Measurements from ENCODE around the gene CLMP. TPM values are rescaled to one million over a fixed set of nuclear protein-coding genes. Genes with fewer than 3 reads are reported as not detected.
A peak's percentile ranks its signal among the peaks of the same experiment; 100 is the strongest.
"Not testable (repeated sequence)": the region's sequence is repeated elsewhere in the genome, so short reads cannot be mapped to it uniquely, and the experiment has no call there.

CLMP gene
- polyA plus RNA-seq, 4 donors, result 27.6 to 49.2 (median 36.7) TPM

DNA sequence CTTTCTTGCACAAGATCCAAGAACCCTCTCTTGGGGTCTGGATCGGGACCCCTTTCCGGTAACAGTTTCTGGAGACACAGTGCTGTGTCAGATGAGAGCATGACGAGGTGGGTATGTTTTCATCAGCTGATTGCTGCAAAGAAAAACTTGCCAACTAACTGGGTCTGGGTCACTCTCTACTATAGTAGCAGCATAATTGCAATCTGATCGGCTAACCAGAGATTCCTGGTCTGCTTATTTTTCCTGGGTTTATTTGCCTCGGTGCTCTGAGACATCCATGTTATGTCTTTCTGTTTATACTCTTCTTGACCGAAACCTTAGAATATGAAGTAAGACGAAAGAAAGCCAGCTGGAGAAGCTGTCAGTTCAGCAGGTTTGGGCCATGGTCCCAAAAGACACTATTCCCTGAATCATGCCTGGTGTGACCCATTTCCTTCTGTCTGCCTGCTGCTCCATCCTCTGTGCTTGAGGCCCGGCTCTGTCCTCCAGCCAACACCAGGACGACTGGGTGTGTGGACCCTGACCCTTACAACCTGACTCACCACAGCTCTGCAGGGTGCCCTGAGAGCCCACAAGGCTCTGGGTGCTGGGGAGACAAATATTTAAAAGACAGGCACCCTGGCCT is 24.1 kb upstream of the CLMP start:
- DNase-seq (ENCODE audit: low read depth in 4 of 4, low spot score in 2 of 4), result no peak

DNA sequence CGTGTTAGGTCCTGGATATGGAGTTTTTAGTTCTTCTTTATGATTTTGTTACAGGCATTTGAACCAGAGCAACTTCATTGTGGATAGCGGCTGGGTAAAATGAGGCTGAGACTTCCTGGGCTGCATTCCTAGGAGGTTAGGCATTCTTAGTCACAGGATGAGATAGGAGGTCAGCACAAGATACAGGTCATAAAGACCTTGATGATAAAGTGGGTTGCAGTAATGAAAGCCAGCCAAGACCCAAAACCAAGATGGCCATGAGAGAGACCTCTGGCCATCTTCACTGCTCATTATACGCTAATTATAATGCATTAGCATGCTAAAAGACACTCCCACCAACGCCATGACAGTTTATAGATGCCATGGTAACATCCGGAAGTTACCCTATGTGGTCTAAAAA is 23.4 kb upstream of the CLMP start:
- no peak for DNase-seq (ENCODE audit: low read depth in 4 of 4, low spot score in 2 of 4)

DNA sequence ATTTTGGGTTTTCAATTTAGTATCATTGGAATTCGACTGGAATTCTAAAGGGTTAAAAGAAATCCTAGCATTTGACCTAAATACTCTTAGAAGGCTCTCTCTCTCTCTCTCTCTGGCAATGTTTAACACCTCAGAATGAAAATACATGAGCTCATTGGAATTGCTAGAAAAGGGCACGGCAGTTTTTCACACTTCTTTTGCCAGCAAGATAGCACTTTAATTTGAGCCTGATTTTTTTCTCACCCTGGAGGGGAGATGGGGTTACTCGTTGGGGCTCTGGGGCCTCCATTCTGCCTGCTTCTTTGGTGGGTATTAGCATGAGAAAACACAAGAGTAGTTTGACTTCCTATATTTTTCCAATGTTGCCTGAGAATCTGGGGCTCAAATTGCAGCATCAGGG is 22.8 kb upstream of the CLMP start:
- no peak for DNase-seq (ENCODE audit: low read depth in 4 of 4, low spot score in 2 of 4)

DNA sequence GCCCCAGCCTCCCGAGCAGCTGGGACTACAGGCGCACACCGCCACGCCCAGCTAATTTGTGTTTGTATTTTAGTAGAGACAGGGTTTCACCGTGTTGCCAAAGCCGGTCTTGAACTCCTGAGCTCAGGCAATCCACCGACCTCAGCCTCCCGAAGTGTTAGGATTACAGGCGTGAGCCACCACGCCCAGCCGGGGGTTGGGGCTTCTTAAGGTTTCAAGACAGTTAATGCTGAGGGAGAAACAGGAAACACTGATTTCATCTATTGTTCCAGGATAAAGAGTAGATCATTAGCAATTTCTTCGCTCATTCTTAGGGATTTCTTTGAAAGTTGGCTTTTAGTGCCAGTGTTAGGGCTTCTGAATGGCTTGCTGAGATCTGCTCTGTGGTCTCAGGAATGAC is 21.2 kb upstream of the CLMP start:
- no peak for DNase-seq (ENCODE audit: low read depth in 4 of 4, low spot score in 2 of 4)

DNA sequence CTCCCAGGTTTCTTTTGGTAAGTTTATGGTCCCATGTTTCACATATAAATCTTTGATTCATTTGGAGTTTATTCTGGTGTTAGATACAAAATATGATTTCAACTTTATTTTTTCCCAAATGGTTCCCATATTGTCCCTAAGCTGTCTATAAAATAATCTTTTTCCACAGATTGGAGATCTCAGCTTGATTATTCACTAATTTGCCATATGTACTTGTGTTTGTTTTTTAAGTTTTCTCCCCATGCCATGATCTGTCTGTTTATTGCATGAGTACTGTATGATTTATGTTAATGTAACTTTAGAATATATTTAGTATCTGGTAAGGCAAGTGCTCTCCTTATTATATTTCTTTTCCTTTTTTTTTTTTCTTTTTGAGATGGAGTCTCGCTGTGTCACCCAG is 19.9 kb upstream of the CLMP start:
- DNase-seq (ENCODE audit: low read depth in 4 of 4, low spot score in 2 of 4), result no peak

DNA sequence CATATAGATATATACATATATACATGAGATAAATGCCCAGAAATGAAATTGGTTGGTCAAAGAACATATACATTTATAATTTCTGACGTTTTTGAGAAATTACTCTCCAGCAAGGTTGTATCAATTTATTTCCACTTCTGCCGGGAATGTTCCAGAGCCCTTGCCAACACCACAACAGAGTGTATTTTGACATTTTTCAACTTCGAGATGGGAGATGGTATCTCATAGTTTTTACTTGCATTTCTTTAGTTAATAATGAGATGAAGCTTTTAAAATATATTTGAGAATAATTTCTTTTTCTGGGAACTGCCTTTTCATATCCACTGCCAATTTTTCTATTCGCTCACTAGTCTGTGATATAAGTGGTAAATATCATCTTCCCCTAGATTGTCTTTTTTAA is 19.3 kb upstream of the CLMP start:
- no peak for DNase-seq (ENCODE audit: low read depth in 4 of 4, low spot score in 2 of 4)

DNA sequence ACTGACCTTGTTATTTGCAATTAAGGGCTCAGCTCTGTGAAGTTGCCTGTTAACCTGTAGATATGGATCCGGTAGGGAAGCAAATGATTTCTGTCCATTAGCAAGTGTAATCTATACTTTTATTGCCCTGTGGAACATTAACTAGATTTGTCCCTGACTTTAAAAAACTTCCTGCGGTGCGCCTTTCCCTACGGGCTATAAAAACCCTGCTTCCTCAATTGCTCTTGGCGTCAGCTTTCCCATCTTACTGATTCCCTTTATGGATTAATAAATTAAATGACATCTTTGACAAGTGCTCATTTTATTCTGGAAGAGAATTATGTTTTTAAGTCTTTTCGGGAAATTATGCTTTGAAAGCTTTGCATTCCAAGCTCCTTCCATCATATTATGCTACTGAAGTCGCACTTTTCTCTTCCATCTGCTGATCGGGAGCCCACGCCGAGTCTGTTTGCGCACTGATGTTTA is 18.3 kb upstream of the CLMP start:
- no peak for DNase-seq (ENCODE audit: low read depth in 4 of 4, low spot score in 2 of 4)

DNA sequence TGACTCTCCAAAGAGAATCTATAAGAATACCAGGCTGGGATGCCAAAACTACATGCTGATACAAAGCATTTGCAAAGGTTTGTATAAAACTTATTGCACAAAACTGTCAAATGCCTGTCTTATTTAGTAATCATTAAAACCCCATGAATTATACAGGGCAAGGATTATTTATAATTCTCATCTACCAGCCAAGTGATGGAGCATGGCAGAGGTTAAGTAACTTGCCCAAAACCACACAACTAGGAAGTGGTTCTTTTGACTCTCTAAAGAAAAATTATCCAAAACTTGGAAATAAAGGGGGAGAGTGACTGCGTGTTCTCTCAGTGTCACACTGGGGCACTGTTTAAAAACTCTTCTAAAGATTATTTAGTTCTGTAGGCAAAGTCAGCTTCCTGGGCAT is 17.4 kb upstream of the CLMP start:
- no peak for DNase-seq (ENCODE audit: low read depth in 4 of 4, low spot score in 2 of 4)

DNA sequence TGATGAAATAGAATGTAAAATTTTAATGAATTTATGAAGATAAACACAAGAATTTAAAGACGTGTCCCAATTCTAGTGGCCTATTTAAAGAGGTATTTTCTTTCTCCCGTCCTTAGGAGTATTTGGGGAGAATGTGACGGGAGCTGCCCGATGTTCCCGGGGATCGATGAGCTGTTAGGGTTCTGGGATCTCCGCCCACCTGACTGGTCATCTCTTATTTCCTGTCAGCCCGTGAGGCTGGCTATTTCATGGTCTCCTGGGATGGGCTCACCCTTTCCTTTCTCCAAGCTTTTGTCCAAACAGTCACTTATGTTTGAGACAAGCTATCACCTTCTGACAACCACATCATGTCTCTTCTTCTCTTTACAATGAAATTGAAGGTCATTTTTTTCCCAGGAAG is 16.9 kb upstream of the CLMP start:
- no peak for DNase-seq (ENCODE audit: low read depth in 4 of 4, low spot score in 2 of 4)

DNA sequence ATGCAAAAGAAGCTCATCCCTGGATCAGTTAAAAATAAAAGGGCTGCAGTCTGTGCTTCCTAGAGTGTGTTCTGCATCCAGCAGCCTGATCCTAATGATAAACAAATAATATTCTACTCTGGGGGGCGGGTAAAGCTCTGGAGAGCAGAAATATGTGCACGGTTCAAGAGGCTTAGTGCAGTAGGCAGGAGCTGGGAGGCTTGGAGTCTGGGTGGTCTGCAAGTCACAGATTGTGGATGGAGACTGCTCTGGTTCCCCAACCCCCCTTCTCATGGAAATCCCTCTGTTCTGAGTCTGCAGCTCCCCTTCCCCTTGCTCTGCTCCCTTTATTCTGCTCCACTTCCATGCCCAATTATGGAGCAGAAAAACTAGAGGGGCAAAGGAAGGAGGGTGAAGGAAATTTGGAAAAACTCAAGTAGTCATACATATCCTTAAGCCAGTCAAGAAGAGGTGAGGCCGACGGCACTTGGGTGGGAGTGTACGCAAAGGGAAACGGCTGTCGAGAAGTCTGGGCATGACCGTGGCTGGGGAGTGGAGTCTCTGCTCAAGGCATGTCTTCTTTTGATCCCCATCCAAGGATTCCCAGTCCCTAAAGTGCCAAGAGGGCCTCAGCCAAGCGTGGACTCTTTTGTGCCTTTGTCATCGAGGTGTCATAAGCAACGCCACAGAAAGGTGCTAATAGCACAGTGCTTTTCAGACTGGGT is 16.3 kb upstream of the CLMP start:
- DNase-seq (ENCODE audit: low read depth in 4 of 4, low spot score in 2 of 4), result no peak

DNA sequence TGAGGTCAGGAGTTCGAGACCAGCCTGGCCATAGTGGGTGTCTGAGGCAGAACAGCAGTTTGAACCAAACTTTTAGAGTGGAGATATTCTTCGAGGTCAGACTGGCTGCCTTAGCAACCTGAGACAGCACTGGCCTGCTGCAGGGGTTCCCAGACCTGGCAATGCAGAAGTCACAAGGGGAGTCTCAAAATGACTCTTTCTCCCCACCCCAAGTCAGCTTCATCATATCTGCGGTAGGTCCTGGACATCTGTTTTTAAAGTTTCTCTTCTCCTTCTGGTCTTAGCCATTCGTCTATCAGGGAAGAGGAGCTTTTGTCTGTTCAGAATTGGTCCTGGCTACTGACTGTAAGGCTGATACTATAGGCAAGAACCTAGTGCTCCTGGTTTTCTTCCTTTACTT is 14.5 kb upstream of the CLMP start:
- DNase-seq (ENCODE audit: low read depth in 4 of 4, low spot score in 2 of 4), result no peak

DNA sequence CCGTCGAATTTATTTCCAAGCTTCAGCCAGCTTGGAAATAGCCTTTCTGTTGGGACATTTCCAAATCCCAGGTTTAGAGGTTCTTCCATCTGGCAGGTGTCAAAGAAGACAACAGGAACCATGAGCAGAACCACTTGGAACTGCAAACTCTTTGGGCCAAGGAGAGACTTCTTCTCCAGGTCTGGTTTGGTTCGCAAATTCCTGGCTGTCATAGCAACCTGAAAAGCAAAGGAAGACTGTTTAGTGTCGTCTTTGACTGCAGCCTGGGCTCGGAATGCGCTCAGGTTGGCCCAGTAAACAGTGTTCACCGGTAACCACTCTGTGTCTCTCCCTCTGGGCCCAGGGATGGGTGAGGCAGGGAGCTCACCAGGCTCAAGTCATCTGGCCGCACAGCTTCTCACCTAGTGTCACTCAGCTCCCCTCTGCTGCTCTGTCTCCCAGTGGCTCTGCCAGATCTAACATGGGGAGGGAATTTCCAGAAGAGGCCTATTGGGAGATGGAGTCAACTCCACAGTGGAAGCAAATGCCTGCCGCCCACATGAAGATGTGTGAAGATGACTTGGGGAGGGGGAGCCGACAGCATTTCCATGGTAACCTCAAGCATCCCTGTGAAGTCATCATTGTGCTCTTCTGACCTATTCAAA is 11.9 kb upstream of the CLMP start:
- DNase-seq (ENCODE audit: low read depth in 4 of 4, low spot score in 2 of 4), result no peak

DNA sequence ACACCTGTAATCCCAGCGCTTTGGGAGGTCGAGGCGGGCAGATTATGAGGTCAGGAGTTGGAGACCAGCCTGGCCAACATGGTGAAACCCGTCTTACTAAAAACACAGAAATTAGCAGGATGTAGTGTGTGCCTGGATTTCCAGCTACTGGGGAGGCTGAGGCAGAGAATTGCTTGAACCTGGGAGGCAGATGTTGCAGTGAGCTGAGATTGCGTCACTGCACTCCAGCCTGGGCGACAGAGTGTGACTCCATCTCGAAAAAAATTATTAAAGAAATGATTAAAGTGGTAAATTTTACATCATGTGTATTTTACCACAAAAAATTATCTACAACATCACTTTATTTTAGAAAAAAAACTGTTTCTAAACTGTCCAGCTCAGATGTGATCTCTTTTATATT is 11.0 kb upstream of the CLMP start:
- DNase-seq (ENCODE audit: low read depth in 4 of 4, low spot score in 2 of 4), result not testable (repeated sequence)

DNA sequence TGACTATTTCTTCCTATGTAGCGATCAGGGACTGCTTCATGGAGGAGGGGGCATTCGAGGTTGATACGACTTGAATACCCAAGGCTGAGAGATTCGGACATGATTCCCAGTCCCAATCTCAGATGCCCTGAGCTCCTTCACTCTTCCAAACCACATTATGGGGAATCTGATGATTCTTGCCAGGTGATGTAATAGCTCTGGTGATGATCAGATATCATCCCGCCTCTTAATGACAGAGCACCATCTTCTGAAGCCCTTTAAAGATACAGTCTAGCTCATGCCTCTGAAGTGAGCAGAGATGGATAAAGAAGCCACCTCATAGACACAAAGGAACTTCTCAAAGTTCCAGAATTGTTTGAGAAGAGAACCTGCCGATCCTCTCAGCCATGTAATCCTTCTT is 8.9 kb upstream of the CLMP start:
- DNase-seq (ENCODE audit: low read depth in 4 of 4, low spot score in 2 of 4), result no peak

DNA sequence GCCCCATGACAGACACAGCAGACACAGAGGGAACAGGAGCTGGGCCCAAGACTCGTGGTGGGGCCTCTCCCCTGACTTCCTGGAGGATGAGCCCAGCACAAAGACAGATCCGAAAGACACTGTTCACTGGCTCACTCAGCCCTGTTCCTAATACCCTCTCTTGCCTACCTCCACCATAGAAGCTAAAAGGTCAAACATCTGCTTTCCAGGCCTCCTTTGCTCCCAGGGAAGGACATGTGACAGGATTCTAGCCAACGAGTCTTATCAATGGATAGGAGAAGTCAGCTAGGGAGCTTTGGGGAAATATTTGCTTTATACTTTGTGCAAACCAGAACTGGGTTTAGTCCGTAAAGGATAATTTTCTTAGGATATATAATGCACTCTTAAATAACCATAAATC is 8.4 kb upstream of the CLMP start:
- no peak for DNase-seq (ENCODE audit: low read depth in 4 of 4, low spot score in 2 of 4)

DNA sequence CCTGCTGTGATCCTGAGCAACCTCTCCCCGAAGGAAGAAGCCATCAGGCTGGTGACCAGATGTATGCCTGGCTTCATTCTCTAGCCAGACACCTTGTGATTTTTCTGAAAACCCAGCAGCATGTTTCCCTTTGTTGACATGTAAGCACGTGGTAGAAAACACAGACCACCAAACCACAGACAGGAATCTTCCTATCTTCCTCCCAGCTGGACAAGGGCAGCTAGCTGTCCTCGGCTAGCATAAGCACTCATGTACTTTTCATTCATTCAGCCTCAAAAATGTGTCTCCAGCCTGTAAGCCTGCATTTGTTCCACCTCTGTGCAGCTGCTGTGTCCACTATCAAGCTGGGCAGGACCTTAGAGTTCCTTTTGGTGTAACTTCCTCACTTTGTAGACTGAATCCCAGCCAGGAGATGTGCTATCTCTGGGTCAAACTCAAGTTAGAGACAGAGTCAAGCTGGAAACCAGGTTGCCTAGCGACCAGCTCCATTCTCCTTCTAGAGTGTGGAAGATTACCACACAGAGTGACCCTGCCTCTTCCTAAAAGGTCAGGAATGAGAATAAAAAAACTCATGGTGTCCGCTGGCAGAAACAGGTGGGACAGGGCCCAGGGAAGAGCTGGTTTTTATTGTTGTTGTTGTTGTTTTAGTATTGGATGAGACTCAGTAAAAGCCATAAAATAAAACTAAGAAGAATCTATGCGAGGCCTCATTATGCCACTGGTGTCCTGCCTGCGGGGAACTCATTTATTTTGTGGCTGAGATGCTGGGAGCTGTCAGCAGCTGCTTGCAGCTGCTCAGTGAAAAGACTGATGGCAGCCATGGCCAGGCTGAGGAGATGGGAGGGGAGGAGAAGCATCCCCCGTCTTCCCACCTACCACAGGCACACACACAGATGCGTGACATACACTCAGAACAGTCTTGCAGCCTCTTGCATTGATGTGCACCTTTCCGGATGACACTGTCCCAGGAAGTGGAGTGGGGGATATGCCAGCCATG is 7.4 kb upstream of the CLMP start:
- DNase-seq (ENCODE audit: low read depth in 4 of 4, low spot score in 2 of 4), result peak in 1 of 4 donors; percentile 53

DNA sequence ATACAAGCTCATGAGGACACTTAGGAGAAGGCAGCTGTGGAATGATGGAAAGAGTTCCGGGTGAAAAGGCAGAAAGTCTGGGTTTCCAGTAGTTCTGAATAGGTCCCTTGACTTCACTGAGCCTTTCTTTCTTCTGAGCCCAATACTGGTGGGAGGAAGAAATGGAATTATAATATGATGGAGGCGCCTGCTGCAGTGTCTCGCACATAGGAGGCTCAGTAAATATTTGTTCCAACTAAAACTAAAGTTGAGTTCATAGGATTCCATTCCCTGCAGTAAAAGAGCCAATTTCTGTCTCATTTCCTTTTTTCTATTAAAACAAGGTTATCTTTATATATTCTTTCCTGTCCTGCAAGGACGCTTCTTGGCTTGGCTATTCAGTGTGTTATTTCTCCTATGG is 5.2 kb upstream of the CLMP start:
- no peak for DNase-seq (ENCODE audit: low read depth in 4 of 4, low spot score in 2 of 4)

DNA sequence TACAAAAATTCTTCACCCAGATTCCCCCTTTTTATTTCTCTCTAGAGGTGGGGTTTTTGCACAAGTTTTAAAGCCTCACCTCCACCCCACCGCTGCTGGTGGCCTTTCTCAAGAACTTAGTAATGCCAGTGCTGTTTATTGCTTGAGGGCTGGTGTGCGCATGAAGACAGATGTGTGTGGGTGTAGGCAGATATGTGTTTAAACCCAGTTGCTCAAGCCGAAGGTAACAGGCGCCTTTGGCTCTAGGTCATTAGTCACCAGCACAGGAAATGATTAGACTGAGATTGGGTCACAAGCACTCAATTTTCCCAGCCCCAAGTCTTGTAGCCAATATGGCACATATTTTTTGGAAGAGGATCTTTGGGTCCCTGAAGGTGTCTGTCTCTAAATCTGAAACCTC is 2.7 kb upstream of the CLMP start:
- no peak for DNase-seq (ENCODE audit: low read depth in 4 of 4, low spot score in 2 of 4)

DNA sequence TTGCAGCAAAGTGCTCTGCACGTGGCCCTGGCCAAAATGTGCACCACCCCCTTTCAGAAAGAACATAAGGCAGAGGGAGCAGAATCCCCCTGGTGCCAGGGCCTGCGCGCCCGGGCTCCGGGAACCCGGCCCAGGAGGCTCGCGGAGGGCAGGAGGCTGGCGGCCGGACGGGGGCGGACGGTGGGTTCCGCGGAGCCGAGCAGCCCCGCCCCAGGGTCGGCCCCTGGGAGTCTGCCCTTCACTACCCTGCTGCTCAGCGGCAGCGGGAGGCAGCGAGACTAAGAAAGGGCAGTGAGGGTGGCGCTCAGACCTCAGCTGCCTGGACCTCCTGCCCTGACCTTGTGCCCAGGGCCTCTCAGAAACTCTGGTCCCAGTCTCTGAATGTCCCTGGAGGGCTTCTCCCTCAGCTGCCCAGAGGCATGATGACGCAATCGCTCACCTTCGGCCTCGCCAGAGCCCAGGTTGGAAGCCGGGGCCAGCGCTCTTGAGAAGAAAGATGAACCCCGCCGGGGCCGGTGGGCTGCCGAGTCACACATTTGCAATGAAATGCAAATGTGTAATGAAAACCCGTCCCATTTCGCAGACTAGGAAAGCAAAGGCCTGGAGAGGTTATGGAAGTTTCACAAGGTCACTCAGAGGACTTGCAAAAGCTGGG is 1.1 kb upstream of the CLMP start:
- no peak for DNase-seq (ENCODE audit: low read depth in 4 of 4, low spot score in 2 of 4)
